NCI-H2196 (cell line): ENCODE data around the gene MOB3B.
"Not testable (repeated sequence)": the region's sequence is repeated elsewhere in the genome, so short reads cannot be mapped to it uniquely, and the experiment has no call there.

Experiments used
- DNase-seq: peaks from one replicate; lab custom pipeline; 2025; ENCODE audit not compliant: unreplicated experiment; lab: John Stamatoyannopoulos, UW

The MOB3B gene

GRCh38 chr9:27448356-27448755, 81.3 kb downstream of the MOB3B start:
- not testable (repeated sequence) for DNase-seq

- DNase-seq: no peak
Observed at GRCh38 chr9:27447031-27447683, 82.5 kb downstream of the MOB3B start.

GRCh38 chr9:27445688-27446087, 83.9 kb downstream of the MOB3B start:
- no peak for DNase-seq

- no peak for DNase-seq
Observed at GRCh38 chr9:27445057-27445595, 84.5 kb downstream of the MOB3B start.

- DNase-seq: no peak
Observed at GRCh38 chr9:27442464-27442863, 87.2 kb downstream of the MOB3B start.

GRCh38 chr9:27441741-27442070, 87.9 kb downstream of the MOB3B start:
- DNase-seq: no peak

GRCh38 chr9:27440888-27441740, 88.5 kb downstream of the MOB3B start:
- DNase-seq: no peak

- no peak for DNase-seq
Observed at GRCh38 chr9:27438522-27438921, 91.1 kb downstream of the MOB3B start.

- no peak for DNase-seq
Observed at GRCh38 chr9:27437652-27438373, 91.8 kb downstream of the MOB3B start.

- DNase-seq: no peak
Observed at GRCh38 chr9:27436234-27436633, 93.4 kb downstream of the MOB3B start.

- no peak for DNase-seq
Observed at GRCh38 chr9:27433631-27434325, 95.8 kb downstream of the MOB3B start.

- no peak for DNase-seq
Observed at GRCh38 chr9:27432308-27432707, 97.3 kb downstream of the MOB3B start.

- DNase-seq: no peak
Observed at GRCh38 chr9:27431543-27432147, 98.0 kb downstream of the MOB3B start.

- no peak for DNase-seq
Observed at GRCh38 chr9:27430750-27431535, 98.7 kb downstream of the MOB3B start.

GRCh38 chr9:27429917-27430316, 99.7 kb downstream of the MOB3B start:
- no peak for DNase-seq

- no peak for DNase-seq
Observed at GRCh38 chr9:27429436-27429835, 100.2 kb downstream of the MOB3B start.

- no peak for DNase-seq
Observed at GRCh38 chr9:27428551-27428950, 101.1 kb downstream of the MOB3B start.

- DNase-seq: no peak
Observed at GRCh38 chr9:27427272-27427643, 102.4 kb downstream of the MOB3B start.

- DNase-seq: no peak
Observed at GRCh38 chr9:27426511-27427271, 102.9 kb downstream of the MOB3B start.
